Upper lobe of left lung (tissue), 6 donors: ENCODE results near the gene EFEMP2. TPM values are rescaled to one million over a fixed set of nuclear protein-coding genes. Genes with fewer than 3 reads are reported as not detected.

Experiments used
- ATAC-seq, 2 donors: fragments of 200-7000 bp; cut with Tn5 transposase; one replicate each; pipeline ENCODE4 v1.9.1; 2022; ENCODE audit warnings: mild to moderate bottlenecking in 2 of 2, moderate library complexity in 2 of 2; ENCODE audit not compliant: low FRiP score in 2 of 2
- DNase-seq, 2 donors: peaks; one replicate each; pipeline ENCODE4 v3.0.0-alpha.2; 2019 to 2020
- H3K27ac ChIP-seq, 4 donors: fragments of 200-600 bp; sonication (generic); one replicate each; pipeline ENCODE4 v1.5.1; 2016 to 2019
- H3K27me3 ChIP-seq, 4 donors: fragments of 200-600 bp; sonication (generic); one replicate each; pipeline ENCODE4 v1.5.1; 2017 to 2019
- H3K36me3 ChIP-seq, 4 donors: fragments of 200-600 bp; sonication (generic); one replicate each; pipeline ENCODE4 v1.5.1; 2016 to 2019
- H3K4me1 ChIP-seq, 4 donors: fragments of 200-600 bp; sonication (generic); one replicate each; pipeline ENCODE4 v1.5.1; 2018 to 2019
- H3K4me3 ChIP-seq, 4 donors: fragments of 200-600 bp; sonication (generic); one replicate each; pipeline ENCODE4 v1.5.1; 2017 to 2019; ENCODE audit warnings: mild to moderate bottlenecking in 2 of 4, moderate library complexity in 1 of 4
- H3K9me3 ChIP-seq, 4 donors: fragments of 200-600 bp; sonication (generic); one replicate each; pipeline ENCODE4 v1.5.1; 2018 to 2019
- CTCF ChIP-seq, 6 experiments: fragments of 450-650 bp in 4 of 6; fragments of 200-600 bp in 2 of 6; sonication (generic) in 2 of 6; IDR thresholded peaks; one replicate each; pipeline ENCODE4 v1.5.1; 2016 to 2019; ENCODE audit warnings: antibody characterized with exemption in 6 of 6
- EP300 ChIP-seq, 4 donors: sonication (generic); formaldehyde crosslinking; IDR thresholded peaks; one replicate each; pipeline ENCODE4 v1.5.1; 2017; ENCODE audit warnings: antibody characterized with exemption in 4 of 4, control low read depth in 2 of 4
- POLR2A ChIP-seq, 4 donors: fragments of 450-650 bp; IDR thresholded peaks; one replicate each; pipeline ENCODE4 v1.5.1; 2016 to 2017; ENCODE audit warnings: antibody characterized with exemption in 4 of 4, mild to moderate bottlenecking in 2 of 4
- POLR2AphosphoS5 ChIP-seq, 2 donors: sonication (generic); formaldehyde crosslinking; IDR thresholded peaks; one replicate each; pipeline ENCODE4 v1.5.1; 2017; ENCODE audit warnings: antibody characterized with exemption in 2 of 2
- WGBS, 2 donors: methylation state at CpG; one replicate each; pipeline ENCODE4 v1.1.5; 2017 to 2018; 5-methylcytosine and 5-hydroxymethylcytosine counted together
- total RNA-seq, 6 donors: library from RNA; depleted of rRNA in 4 of 6; stranded (reverse); fragments of >200 nt in 4 of 6; gene quantifications; one replicate each; pipeline versions ENCODE4 v1.1.0 to v1.2.1, GENCODE V29; 2016 to 2021
- donor health status: DM: no; HTN: no; CAD: no; lungs with moderate emphysema.
- donor health status: DM: no; HTN: yes; CAD: no; lungs with severe emphysema.

The EFEMP2 gene
- total RNA-seq, 6 donors from 2014 or later: 28.8 to 79.6 (median 65.3) TPM

GRCh38 chr11:65859095-65859811 lies 13.3 kb downstream of the EFEMP2 start:
- Histone ChIP-seq H3K9me3 (no peaks in the 10 kb centered on the region), H3K36me3 (peaks cover 13 to 49% (median 43%) of the 10 kb centered on the region in 4 donors), H3K27me3 (no peaks in the 10 kb centered on the region), H3K27ac (peak overlapping the region; percentile 90 to 99 (median 96)), H3K4me3 (peak overlapping the region; percentile 66 to 98 (median 88)), H3K4me1 (peaks cover 30 to 66% (median 45%) of the 10 kb centered on the region in 4 donors)
- DNase-seq (peak; percentile 99 to 100), ATAC-seq (peak; percentile 83 to 93)
- TF ChIP-seq EP300 (IDR thresholded peaks at IDR 0.05) (no peak), POLR2A (IDR thresholded peaks at IDR 0.05) (peak in 3 of 4 donors; percentile 69 to 90 (median 88)), CTCF (IDR thresholded peaks at IDR 0.05) (no peak), POLR2AphosphoS5 (IDR thresholded peaks at IDR 0.05) (peak; percentile 88 to 95)
- 0 to 1% methylated on average over 8 to 39 of the region's 46 CpGs for WGBS, 2 donors

GRCh38 chr11:65858681-65859087 lies 13.9 kb downstream of the EFEMP2 start:
- DNase-seq (no peak), ATAC-seq (no peak)
- Histone ChIP-seq H3K27ac (peak overlapping the region; percentile 90 to 99 (median 96)), H3K27me3 (no peaks in the 10 kb centered on the region), H3K4me3 (peak overlapping the region; percentile 62 to 98 (median 72)), H3K36me3 (peaks cover 13 to 49% (median 43%) of the 10 kb centered on the region in 4 donors), H3K9me3 (no peaks in the 10 kb centered on the region), H3K4me1 (peaks cover 30 to 67% (median 46%) of the 10 kb centered on the region in 4 donors)
- 0 to 1% methylated on average over 10 of the region's 10 CpGs for WGBS, 2 donors
- no peak for TF ChIP-seq CTCF (IDR thresholded peaks at IDR 0.05)
- TF ChIP-seq POLR2AphosphoS5 (IDR thresholded peaks at IDR 0.05): no peak
- no peak for TF ChIP-seq POLR2A (IDR thresholded peaks at IDR 0.05)
- TF ChIP-seq EP300 (IDR thresholded peaks at IDR 0.05): no peak

GRCh38 chr11:65857853-65858680 lies 14.5 kb downstream of the EFEMP2 start, which contains the start of gene CFL1:
TSS of gene CFL1 (minus strand) at chr11:65858180. CDS start at chr11:65858099, 81 bp downstream.
- Histone ChIP-seq H3K9me3 (no peaks in the 10 kb centered on the region), H3K27me3 (no peaks in the 10 kb centered on the region), H3K4me1 (peaks cover 30 to 62% (median 47%) of the 10 kb centered on the region in 4 donors), H3K4me3 (peak within 1 kb of the TSS; percentile 66 to 98 (median 84)), H3K27ac (peak within 1 kb of the TSS; percentile 90 to 99 (median 96)), H3K36me3 (peaks cover 13 to 49% (median 43%) of the 10 kb centered on the region in 4 donors)
- WGBS, 2 donors: 0% methylated on average over 7 to 34 of the region's 92 CpGs
- TF ChIP-seq POLR2A (IDR thresholded peaks at IDR 0.05) (peak; percentile 99), POLR2AphosphoS5 (IDR thresholded peaks at IDR 0.05) (peak; percentile 98), CTCF (IDR thresholded peaks at IDR 0.05) (peak in 1 of 6 experiments; percentile 22), EP300 (IDR thresholded peaks at IDR 0.05) (peak in 1 of 4 donors; percentile 65)
- DNase-seq (peak; percentile 99 to 100), ATAC-seq (peak; percentile 85 to 92)

- peak in 1 of 2 donors; percentile 93 for DNase-seq
- Histone ChIP-seq H3K36me3 (peaks cover 18 to 49% (median 43%) of the 10 kb centered on the region in 4 donors), H3K4me1 (peaks cover 30 to 64% (median 45%) of the 10 kb centered on the region in 4 donors)
Measured at GRCh38 chr11:65857500-65857852, 15.1 kb downstream of the EFEMP2 start.

More at GRCh38 chr11:65857500-65857852, 15.1 kb downstream of the EFEMP2 start:
- no peaks in the 10 kb centered on the region for H3K27me3 ChIP-seq
- H3K4me3 ChIP-seq: peak overlapping the region; percentile 66 to 98 (median 84)
- TF ChIP-seq CTCF (IDR thresholded peaks at IDR 0.05) (peak in 1 of 6 experiments; percentile 13), EP300 (IDR thresholded peaks at IDR 0.05) (no peak)
- no peak for ATAC-seq
- peak overlapping the region; percentile 90 to 99 (median 96) for H3K27ac ChIP-seq
- no peaks in the 10 kb centered on the region for H3K9me3 ChIP-seq
- WGBS, 2 donors: 0% methylated on average over 8 to 11 of the region's 49 CpGs
